Glomerular endothelial cell (primary cell): ENCODE results near the gene LENG1. TPM values are rescaled to one million over a fixed set of nuclear protein-coding genes. Genes with fewer than 3 reads are reported as not detected.
"Not testable (repeated sequence)": the region's sequence is repeated elsewhere in the genome, so short reads cannot be mapped to it uniquely, and the experiment has no call there.

Source experiments
- DNase-seq: peaks from one replicate; pipeline ENCODE4 v3.0.0-alpha.2; 2011; ENCODE audit warnings: low read depth, low spot score; ENCODE audit errors: extremely low read depth
- total RNA-seq: library from RNA; depleted of rRNA; stranded (reverse); fragments of >200 nt; gene quantifications from 2 replicates; pipeline ENCODE4 v1.2.3, GENCODE V29; 2015

Gene LENG1
- 7.5 and 8.0 TPM in 2 replicates for total RNA-seq

DNA sequence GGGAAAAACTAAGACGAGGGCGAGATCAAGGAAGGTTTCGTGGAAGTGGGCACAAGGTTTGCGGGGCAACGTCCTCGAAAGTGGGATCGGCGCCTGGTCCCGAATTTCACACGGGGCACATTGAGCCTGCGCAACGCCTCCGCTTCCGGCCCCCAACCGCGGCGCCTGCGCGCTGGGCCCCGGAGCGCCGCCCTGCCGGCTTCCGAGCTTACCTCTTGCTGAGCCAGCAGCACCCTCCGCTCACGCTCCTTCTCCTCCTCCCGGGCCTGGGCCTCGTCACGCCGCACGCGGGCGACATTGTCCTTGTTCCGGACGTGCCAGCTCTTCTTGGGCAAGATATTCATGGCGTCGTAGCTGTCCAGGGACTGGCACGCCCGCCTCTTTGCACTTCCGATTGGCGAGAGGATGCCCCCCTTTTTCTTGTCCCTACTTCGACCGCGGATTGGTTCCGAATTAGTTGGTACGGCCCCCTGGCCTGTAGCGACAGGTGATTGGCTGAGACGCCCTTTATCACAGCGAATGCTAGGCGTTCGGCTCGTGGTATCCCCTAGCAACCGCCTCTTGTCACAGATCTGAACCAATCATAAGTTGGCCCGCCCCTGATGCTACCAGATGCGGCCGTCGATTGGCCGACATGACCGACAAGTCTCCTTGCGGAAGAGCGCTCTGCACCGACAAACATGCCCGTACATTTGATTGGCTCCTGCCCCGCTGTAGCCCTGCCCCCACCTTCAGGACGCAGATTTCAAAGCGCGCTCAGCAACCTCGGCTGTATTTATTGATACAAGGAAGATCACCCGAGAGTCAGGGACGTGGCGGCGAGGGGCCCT lies at the start of gene LENG1:
TSS of gene LENG1 (minus strand) at position 370 of the 830 bp plus-strand sequence. CDS start at position 344, 26 bp downstream.
- DNase-seq: peak; percentile 99

DNA sequence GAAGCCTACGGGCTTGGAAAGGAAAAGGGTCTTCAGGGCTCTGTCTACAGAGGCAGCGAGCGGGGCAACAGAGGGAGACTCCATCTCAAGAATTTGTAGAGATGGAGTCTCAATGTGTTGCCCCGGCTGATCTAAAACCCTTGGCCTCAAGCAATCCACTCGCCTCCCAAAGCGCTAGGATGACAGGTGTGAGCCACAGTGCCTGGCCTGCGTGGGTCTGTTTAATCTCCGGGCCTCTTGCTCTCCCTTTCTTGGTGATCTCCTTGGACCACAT lies 49.2 kb upstream of the LENG1 start:
- no peak for DNase-seq

- no peak for DNase-seq
Measured at GRCh38 chr19:54207983-54208783, 48.7 kb upstream of the LENG1 start.

- no peak for DNase-seq
Measured at GRCh38 chr19:54207676-54207982, 48.1 kb upstream of the LENG1 start.

GRCh38 chr19:54207193-54207592 lies 47.7 kb upstream of the LENG1 start:
- not testable (repeated sequence) for DNase-seq

- DNase-seq: no peak
Measured at GRCh38 chr19:54206831-54207177, 47.3 kb upstream of the LENG1 start.

DNA sequence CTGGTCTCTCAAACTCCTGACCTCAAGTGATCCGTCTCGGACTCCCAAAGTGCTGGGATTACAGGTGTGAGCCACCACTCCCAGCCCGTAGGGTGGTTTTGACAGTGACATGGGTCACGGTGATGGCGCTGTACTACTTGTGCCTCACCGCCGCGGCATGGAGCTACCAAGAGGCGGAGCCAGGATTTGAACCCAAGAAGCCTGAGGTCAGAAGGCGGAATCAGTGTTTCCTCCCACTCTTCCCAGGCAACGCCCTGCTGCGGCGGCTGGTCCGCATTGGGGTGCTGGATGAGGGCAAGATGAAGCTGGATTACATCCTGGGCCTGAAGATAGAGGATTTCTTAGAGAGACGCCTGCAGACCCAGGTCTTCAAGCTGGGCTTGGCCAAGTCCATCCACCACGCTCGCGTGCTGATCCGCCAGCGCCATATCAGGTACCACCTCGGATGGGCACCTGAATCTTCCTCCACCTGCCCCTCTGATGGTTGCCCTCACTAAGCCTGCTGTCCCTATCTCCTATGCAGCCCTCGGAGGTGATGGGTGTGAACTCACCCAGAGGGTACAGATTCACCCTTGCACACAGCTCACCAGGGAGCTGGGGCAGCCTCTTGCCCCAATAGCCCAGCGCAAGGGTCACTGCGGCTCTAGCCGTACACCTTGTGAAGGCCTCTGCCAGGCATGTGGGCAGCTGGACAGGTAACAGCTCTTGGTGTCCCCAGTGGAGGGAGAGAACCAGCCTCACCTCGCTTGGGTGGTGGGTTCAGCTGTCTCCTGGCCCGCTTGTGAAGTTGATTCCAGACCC lies 46.7 kb upstream of the LENG1 start:
- no peak for DNase-seq

DNA sequence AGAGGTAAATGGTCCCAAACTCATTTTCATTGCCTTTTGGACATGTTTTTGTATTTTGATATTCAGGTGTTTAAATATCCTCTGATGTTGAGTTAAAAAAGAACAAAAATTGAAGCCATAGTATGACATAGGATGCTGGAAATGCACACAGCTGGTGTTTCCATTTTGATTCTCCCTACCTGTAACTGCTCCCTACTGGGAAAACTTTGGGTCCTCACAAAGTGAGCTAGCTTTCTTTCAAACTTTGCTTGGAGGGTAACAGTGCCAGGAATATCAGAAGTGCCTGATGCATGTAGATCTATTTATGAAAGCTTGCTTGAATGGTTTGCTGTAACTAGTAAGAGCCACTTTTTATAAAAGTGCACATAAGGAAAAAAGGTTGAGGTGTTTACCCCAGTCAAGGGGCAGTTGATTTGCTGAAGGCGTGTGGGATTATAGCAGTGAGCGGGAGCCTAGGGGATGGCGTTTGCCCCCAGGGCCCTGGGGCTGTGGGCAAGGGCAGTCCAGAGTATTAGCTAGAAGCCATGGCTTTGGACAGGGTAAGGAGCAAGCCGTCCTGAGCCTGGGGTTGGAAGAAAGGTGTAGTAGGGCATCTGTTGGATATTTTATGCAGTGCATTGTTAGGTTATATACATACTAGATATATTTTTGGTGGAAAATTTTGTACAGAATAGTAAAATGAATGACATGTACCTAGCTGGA lies 45.4 kb upstream of the LENG1 start:
- no peak for DNase-seq

GRCh38 chr19:54203151-54203611 lies 43.7 kb upstream of the LENG1 start:
- DNase-seq: no peak

- DNase-seq: no peak
Measured at GRCh38 chr19:54201980-54202379, 42.5 kb upstream of the LENG1 start.

GRCh38 chr19:54201172-54201701 lies 41.7 kb upstream of the LENG1 start:
- no peak for DNase-seq

DNA sequence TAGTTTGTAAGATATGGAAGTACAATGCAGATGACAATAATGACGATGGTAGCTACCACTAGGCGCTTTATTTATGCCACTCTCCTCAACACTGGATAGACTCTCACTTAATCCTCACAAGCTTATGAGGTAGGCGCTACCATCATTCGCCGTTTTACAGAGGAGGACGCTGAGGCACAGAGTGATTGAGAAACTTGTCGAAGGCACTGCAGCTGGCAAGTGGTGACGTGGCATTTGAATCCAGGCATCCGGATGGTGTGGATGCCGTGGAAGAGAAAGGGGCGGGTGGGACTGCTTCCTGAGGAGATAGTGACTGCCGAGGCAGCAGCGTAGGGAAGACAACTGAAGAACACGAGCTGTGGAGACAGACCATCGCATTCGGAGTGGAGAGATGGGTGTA lies 39.9 kb upstream of the LENG1 start:
- no peak for DNase-seq

GRCh38 chr19:54197121-54197520 lies 37.6 kb upstream of the LENG1 start:
- no peak for DNase-seq

- no peak for DNase-seq
Measured at GRCh38 chr19:54196536-54196935, 37.0 kb upstream of the LENG1 start.

DNA sequence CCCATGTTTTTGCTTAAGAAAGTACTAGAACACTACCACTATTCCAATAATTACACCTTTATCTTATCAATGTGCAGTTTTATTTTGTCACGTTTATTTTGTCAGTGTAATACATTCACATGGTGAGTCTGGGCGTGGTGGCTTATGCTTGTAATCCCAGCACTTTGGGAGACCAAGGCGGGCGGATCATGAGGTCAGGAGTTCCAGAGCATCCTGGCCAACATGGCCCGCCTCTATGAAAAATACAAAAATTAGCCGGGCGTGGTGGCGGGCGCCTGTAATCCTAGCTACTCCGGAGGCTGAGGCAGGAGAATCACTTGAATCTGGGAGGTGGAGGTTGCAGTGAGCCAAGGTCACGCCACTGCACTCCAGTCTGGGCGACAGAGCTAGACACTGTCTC lies 34.9 kb upstream of the LENG1 start:
- not testable (repeated sequence) for DNase-seq

DNA sequence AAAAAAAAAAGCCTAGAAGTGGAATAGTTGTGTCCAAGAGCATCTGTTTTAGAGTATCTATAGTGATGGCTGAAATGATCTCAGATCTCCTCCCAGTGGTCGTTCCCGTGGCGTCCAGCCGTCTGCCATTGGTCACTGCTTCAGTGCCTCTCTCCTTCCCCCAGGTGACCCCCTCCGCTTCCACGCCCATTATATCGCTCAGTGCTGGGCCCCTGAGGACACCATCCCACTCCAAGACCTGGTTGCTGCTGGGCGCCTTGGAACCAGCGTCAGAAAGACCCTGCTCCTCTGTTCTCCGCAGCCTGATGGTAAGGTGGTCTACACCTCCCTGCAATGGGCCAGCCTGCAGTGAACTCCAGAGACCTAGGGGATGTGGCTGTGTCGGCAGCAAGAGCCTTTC lies 33.5 kb upstream of the LENG1 start:
- DNase-seq: no peak

DNA sequence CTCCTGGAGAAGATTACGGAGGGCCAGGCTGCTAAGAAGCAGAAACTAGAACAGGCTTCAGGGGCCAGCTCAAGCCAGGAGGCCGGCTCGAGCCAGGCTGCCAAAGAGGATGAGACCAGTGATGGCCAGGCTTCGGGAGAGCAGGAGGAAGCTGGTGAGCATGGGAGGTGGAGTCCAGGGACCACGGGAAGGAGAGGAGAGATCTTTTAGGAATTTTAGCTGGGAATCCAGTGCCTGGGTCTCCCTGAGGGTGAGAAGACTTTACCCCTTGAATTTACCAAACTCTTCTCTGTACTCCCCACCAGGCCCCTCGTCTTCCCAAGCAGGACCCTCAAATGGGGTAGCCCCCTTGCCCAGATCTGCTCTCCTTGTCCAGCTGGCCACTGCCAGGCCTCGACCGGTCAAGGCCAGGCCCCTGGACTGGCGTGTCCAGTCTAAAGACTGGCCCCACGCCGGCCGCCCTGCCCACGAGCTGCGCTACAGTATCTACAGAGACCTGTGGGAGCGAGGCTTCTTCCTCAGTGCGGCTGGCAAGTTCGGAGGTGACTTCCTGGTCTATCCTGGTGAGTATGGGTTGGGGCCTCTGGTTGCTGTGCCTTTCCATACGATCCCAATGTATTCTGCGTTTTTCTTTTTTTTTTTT lies 32.4 kb upstream of the LENG1 start:
- DNase-seq: no peak

DNA sequence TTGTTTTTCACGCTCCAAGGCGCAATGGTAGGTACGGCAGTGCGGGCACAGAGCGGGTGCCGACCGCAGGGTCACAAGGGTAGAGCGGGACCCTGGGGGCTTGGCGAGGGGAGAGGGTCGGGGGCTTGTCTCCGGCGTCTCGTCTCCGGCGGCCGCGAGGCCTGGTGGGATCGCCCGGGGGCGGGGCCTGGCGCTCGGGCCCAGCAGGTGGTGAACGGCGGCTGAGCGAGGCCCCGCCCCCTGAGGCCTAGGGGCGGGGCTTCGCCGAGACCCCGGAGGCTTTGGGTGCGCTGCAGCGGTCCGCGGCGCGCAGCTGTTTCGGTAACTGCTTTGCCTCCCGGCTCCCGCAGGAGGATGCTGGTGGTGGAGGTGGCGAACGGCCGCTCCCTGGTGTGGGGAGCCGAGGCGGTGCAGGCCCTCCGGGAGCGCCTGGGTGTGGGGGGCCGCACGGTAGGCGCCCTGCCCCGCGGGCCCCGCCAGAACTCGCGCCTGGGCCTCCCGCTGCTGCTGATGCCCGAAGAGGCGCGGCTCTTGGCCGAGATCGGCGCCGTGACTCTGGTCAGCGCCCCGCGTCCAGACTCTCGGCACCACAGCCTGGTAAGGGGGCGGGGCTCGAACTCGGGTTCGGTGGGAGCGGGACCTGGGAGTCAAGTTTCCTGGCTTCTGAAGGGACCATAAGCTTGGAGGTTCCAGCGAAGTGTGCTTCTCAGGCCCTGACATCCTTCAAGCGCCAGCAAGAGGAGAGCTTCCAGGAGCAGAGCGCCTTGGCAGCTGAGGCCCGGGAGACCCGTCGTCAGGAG lies 31.7 kb upstream of the LENG1 start, which contains the start of gene TSEN34:
TSS of gene TSEN34 (plus strand) at position 298 of the 800 bp plus-strand sequence. CDS start at position 355, 57 bp downstream.
- no peak for DNase-seq

- DNase-seq: peak; percentile 94
Measured at GRCh38 chr19:54190503-54191010, 31.0 kb upstream of the LENG1 start.
